Mucosa of rectum (tissue), 2 donors: ENCODE data around the gene NUCB1.
"Not testable (repeated sequence)": the region's sequence is repeated elsewhere in the genome, so short reads cannot be mapped to it uniquely, and the experiment has no call there.

Experiments
- H3K27ac ChIP-seq, 2 donors: one replicate each; pipeline ENCODE4 v1.7.0; 2013; ENCODE audit warnings: inconsistent platforms in 2 of 2, low read depth in 2 of 2, low read length in 2 of 2
- H3K27me3 ChIP-seq, 2 donors: one replicate each; pipeline ENCODE4 v1.7.0; 2013; ENCODE audit warnings: low read length in 2 of 2; ENCODE audit not compliant: control insufficient read depth in 2 of 2, insufficient read depth in 2 of 2
- H3K36me3 ChIP-seq, 2 donors: one replicate each; pipeline ENCODE4 v1.7.0; 2013; ENCODE audit warnings: low read length in 2 of 2; ENCODE audit not compliant: control insufficient read depth in 2 of 2, insufficient read depth in 2 of 2
- H3K4me1 ChIP-seq, 2 donors: one replicate each; pipeline ENCODE4 v1.7.0; 2013; ENCODE audit warnings: low read length in 2 of 2, mild to moderate bottlenecking in 1 of 2; ENCODE audit not compliant: control insufficient read depth in 2 of 2, insufficient read depth in 2 of 2
- H3K4me3 ChIP-seq, 2 donors: one replicate each; pipeline ENCODE4 v1.7.0; 2013; ENCODE audit warnings: low read length in 2 of 2
- H3K9ac ChIP-seq, 2 donors: one replicate each; pipeline ENCODE4 v1.7.0; 2013; ENCODE audit warnings: low read length in 2 of 2, low read depth in 1 of 2, mild to moderate bottlenecking in 1 of 2
- H3K9me3 ChIP-seq, 2 donors: one replicate each; pipeline ENCODE4 v1.7.0; 2013; ENCODE audit warnings: low read length in 2 of 2; ENCODE audit not compliant: control insufficient read depth in 2 of 2
- donor health status: healthy.
- donor health status: Normal muscosa, but diverticular disease.

NUCB1 gene

DNA sequence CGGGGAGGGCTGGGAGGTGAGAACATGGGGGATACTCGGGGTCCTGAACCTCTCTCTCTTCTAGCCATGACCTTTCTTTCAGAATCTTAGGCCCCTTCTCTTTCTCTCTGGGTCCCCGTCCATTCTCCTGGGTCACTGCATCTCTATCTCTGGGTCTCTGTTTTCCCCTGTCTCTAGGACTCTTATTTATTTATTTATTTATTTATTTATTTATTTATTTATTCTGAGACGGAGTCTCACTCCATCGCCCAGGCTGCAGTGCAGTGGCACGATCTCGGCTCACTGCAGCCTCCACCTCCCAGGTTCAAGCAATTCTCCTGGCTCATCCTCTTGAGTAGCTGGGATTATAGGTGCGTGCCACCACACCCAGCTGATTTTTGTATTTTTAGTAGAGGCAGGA, 19.2 kb downstream of the NUCB1 start:
- H3K9me3 ChIP-seq, H3K4me1 ChIP-seq, H3K4me3 ChIP-seq, H3K27me3 ChIP-seq, H3K9ac ChIP-seq, H3K27ac ChIP-seq: not testable (repeated sequence)
- peaks cover 17 to 41% of the 10 kb centered on the region in 2 donors for H3K36me3 ChIP-seq

DNA sequence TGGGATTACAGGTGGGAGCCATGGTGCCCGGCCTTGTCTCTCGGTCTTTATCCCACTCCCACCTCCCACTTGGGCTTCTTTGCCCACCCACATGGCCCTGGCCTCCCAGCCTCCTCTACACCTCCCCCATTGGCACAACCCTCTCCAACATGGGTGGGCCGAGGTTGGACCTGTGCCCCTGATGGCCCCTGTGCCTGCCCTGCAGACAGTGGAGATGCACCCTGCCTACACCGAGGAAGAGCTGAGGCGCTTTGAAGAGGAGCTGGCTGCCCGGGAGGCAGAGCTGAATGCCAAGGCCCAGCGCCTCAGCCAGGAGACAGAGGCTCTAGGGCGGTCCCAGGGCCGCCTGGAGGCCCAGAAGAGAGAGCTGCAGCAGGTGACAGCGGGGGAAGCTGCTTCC, 20.8 kb downstream of the NUCB1 start:
- H3K36me3 ChIP-seq, result peaks cover 14 to 31% of the 10 kb centered on the region in 2 donors
- no peaks in the 10 kb centered on the region for H3K4me1 ChIP-seq
- H3K27ac ChIP-seq, result no peak overlapping the region
- H3K27me3 ChIP-seq, result no peaks in the 10 kb centered on the region
- H3K4me3 ChIP-seq, result no peak overlapping the region
- no peaks in the 10 kb centered on the region for H3K9me3 ChIP-seq
- H3K9ac ChIP-seq, result no peak overlapping the region

DNA sequence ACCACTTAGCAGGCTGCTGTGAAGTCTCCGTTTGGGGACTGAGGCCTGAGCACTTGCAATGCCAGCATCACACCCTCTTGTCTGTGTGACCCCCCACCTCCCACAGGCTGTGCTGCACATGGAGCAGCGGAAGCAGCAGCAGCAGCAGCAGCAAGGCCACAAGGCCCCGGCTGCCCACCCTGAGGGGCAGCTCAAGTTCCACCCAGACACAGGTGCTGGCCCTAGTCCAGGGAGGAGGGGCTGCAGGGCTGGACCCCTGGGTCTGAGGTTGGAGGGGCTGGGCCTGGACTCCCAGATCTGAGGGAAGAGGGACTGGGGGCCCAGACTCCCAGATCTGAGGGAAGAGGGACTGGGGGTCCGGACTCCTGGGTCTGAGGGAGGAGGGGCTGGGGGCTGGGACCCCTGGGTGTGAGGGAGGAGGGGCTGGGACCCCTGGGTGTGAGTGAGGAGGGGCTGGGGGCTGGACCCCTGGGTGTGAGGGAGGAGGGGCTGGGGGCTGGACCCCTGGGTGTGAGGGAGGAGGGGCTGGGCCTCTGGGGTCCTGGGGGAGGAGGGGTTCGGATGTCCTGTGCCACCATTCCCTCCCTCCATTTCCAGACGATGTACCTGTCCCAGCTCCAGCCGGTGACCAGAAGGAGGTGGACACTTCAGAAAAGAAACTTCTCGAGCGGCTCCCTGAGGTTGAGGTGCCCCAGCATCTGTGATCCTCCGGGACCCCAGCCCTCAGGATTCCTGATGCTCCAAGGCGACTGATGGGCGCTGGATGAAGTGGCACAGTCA, 21.8 kb downstream of the NUCB1 start:
- Histone ChIP-seq H3K9me3 (no peaks in the 10 kb centered on the region), H3K36me3 (peaks cover 14 to 27% of the 10 kb centered on the region in 2 donors), H3K27me3 (no peaks in the 10 kb centered on the region), H3K9ac (no peak overlapping the region), H3K4me1 (no peaks in the 10 kb centered on the region), H3K27ac (no peak overlapping the region), H3K4me3 (no peak overlapping the region)

DNA sequence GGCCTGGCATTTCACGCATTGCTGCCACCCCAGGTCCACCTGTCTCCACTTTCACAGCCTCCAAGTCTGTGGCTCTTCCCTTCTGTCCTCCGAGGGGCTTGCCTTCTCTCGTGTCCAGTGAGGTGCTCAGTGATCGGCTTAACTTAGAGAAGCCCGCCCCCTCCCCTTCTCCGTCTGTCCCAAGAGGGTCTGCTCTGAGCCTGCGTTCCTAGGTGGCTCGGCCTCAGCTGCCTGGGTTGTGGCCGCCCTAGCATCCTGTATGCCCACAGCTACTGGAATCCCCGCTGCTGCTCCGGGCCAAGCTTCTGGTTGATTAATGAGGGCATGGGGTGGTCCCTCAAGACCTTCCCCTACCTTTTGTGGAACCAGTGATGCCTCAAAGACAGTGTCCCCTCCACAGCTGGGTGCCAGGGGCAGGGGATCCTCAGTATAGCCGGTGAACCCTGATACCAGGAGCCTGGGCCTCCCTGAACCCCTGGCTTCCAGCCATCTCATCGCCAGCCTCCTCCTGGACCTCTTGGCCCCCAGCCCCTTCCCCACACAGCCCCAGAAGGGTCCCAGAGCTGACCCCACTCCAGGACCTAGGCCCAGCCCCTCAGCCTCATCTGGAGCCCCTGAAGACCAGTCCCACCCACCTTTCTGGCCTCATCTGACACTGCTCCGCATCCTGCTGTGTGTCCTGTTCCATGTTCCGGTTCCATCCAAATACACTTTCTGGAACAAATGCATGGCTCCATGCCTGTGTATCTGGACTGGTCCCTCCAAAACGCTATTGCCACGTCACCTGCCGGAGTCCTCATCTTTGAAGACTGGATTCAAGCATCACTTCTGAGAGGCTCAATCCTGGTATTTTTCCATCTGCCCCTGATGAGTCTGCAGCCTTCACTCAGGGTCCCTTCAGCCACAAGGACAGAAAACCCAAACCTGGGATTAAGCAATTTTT, 22.7 kb downstream of the NUCB1 start:
- H3K27me3 ChIP-seq, result no peaks in the 10 kb centered on the region
- no peak overlapping the region for H3K9ac ChIP-seq
- no peak overlapping the region for H3K4me3 ChIP-seq
- H3K9me3 ChIP-seq, result no peaks in the 10 kb centered on the region
- H3K4me1 ChIP-seq, result no peaks in the 10 kb centered on the region
- peaks cover 14 to 26% of the 10 kb centered on the region in 2 donors for H3K36me3 ChIP-seq
- H3K27ac ChIP-seq, result no peak overlapping the region

DNA sequence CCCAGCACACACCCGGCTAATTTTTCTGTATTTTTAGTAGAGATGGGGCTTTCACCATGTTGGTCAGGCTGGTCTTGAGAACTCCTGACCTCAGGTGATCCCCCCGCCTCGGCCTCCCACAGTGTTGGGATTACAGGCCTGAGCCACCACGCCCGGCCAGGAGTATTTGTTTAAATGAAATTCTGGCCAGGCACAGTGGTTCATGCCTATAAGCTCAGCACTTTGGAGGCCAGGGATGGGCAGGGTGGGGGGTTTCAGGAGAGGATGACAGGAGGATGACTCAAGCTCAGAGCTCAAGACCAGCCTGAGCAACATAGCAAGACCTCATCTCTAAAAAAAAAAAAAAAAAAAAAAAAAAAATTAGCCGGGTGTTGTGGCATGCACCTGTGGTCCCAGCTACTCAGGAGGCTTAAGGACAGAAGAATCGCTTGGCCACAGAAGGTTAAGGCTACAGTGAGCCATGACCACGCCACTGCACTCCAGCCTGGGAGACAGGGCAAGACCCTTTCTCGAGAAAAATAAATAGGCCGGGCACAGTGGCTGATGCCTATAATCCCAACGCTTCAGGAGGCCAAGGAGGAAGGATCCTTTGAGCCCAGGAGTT, 25.2 kb downstream of the NUCB1 start:
- H3K27ac ChIP-seq, result no peak overlapping the region

GRCh38 chr19:48925890-48926289, 25.8 kb downstream of the NUCB1 start:
- not testable (repeated sequence) for H3K36me3 ChIP-seq, H3K4me1 ChIP-seq, H3K9me3 ChIP-seq, H3K4me3 ChIP-seq, H3K27me3 ChIP-seq, H3K9ac ChIP-seq, H3K27ac ChIP-seq

More for the DNA sequence above, 25.2 kb downstream of the NUCB1 start:
- Histone ChIP-seq H3K27me3 (no peaks in the 10 kb centered on the region), H3K9me3 (no peaks in the 10 kb centered on the region), H3K9ac (no peak overlapping the region), H3K4me1 (peaks cover 0 to 2% of the 10 kb centered on the region in 2 donors), H3K4me3 (no peak overlapping the region), H3K36me3 (peaks cover 6 to 10% of the 10 kb centered on the region in 2 donors)

DNA sequence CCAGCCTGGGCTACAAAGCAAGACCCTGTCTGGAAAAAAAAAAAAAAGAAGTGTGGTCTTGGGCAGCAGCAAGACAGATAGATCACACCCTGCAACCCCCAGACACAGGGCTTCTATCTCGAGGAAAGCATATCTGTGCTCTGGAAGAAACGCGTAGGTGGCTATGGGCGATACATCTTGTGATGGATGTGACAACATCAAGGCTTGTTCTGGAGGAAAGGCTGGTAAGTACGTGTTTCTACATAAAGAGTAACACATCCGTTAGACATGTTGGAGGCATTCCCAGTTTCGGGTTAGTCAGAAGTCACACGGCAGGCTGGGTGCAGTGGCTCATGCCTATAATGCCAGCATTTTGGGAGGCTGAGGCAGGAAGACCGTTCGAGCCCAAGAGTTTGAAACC, 26.8 kb downstream of the NUCB1 start:
- Histone ChIP-seq H3K27me3 (no peaks in the 10 kb centered on the region), H3K9ac (no peak overlapping the region), H3K4me1 (peaks cover 0 to 2% of the 10 kb centered on the region in 2 donors), H3K9me3 (no peaks in the 10 kb centered on the region), H3K36me3 (no peaks in the 10 kb centered on the region), H3K27ac (no peak overlapping the region), H3K4me3 (no peak overlapping the region)

DNA sequence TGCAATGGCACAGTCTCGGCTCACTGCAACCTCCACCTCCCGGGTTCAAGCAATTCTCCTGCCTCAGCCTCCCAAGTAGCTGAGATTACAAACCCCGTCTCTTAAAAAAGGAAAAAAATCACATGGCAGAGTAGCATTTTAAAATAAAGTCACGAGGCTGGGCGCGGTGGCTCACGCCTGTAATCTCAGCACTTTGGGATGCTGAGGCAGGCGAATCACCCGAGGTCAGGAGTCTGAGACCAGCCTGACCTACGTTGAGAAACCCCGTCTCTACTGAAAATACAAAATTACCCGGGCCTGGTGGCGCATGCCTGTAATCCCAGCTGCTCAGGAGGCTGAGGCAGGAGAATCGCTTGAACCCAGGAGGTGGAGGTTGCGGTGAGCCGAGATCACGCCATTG, 27.6 kb downstream of the NUCB1 start:
- not testable (repeated sequence) for H3K4me3 ChIP-seq, H3K27ac ChIP-seq, H3K9ac ChIP-seq, H3K36me3 ChIP-seq, H3K27me3 ChIP-seq, H3K4me1 ChIP-seq, H3K9me3 ChIP-seq

DNA sequence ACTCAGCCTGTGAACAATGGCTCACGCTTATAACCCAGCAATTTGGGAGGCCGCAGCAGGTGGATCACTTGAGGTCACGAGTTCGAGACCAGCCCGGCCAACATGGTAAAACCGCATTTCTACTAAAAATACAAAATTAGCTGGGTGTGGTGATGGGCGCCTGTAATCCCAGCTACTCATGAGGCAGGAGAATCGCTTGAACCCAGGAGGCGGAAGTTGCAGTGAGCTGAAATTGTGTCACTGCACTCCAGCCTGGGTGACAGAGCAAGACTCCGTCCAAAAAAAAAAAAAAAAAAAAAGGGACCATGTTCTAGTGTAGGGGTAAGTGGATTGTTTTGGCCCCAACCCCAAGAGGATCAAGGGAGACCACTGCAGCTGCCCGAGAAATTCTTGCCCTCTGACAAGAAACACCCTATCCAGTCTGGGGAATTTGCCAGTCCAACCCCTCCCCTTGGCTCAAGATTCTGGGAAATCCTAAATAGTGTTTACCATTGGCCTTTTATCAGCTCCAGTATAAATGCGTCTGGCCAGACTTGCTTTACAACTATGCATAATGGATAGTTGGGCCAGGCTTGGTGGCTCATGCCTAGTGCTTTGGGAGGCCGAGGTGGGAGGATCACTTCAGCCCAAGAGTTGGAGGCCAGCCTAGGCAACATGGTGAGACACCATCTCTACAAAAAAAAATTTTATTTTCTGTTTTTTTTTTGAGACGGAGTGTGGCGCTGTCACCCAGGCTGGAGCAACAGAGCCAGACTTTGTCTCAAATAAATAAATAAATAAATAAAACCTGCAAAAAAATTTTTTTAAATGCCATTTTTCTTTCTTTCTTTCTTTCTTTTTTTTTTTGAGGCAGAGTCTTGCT, 28.3 kb downstream of the NUCB1 start:
- H3K27ac ChIP-seq, result no peak overlapping the region

More for the DNA sequence above, 28.3 kb downstream of the NUCB1 start:
- H3K27me3 ChIP-seq, result peaks cover 0 to 2% of the 10 kb centered on the region in 2 donors
- peaks cover 5 to 6% of the 10 kb centered on the region in 2 donors for H3K4me1 ChIP-seq
- H3K9ac ChIP-seq, result no peak overlapping the region
- H3K36me3 ChIP-seq, result no peaks in the 10 kb centered on the region
- no peak overlapping the region for H3K4me3 ChIP-seq
- no peaks in the 10 kb centered on the region for H3K9me3 ChIP-seq
